Right ventricle myocardium inferior (tissue), 1 donor: ENCODE results near the gene DHRS13. TPM values are rescaled to one million over a fixed set of nuclear protein-coding genes. Genes with fewer than 3 reads are reported as not detected.

Source experiments
- ATAC-seq: fragments of 200-7000 bp; cut with Tn5 transposase; one replicate; pipeline ENCODE4 v1.9.1; 2020; ENCODE audit warnings: mild to moderate bottlenecking, moderate library complexity
- DNase-seq: peaks from one replicate; pipeline ENCODE4 v3.0.0; 2021; ENCODE audit errors: missing footprints
- intact Hi-C: fragments of 100-400 bp; cut with DNase I; formaldehyde crosslinking; loops from one replicate; pipeline ENCODE4 v1.11.0; 2022
- long read RNA-seq: library from polyadenylated mRNA; unstranded; transcript quantifications from one replicate; pipeline ENCODE4 v2.0.0, GENCODE V29; 2021
- total RNA-seq: library from RNA; stranded (reverse); fragmentation: NEBNext Ultra II Directional; extraction: Animal tissue kit (Norgen Biotek cat#: 25700); gene quantifications from one replicate; pipeline ENCODE4 v1.2.1, GENCODE V29; 2021
- donor health status: DM: no; HTN: yes; CAD: no; lungs with severe emphysema.

The DHRS13 gene
- total RNA-seq, result 3.0 TPM
- long read RNA-seq, partial matches to known transcripts, result 0 of 4 reads
- long read RNA-seq, other reads (novel, unspliced or antisense), result 0 of 4 reads

- intact Hi-C loops, result loop anchor here (5.0 kb wide), 1 partner anchor 176 kb away; the partner anchor contains the start of genes NEK8 and TLCD1
- DNase-seq, result peak; percentile 96
- peak; percentile 90 for ATAC-seq
Measured at GRCh38 chr17:28902819-28903545, at the start of gene DHRS13. DHRS13 (minus strand) TSS chr17:28903079; CDS start chr17:28902944, 135 bp downstream.

GRCh38 chr17:28951991-28952975, 49.4 kb upstream of the DHRS13 start:
- DNase-seq, result peak; percentile 97
- intact Hi-C loops, result loop anchor here (2.0 to 5.0 kb wide), 3 partner anchors 223 to 615 kb away; partner anchors contain the start of genes BLTP2, IFT20, NEK8 and TNFAIP1
- ATAC-seq, result peak; percentile 88

- ATAC-seq (peak; percentile 90), DNase-seq (peak; percentile 100)
- intact Hi-C loops, result loop anchor here (5.0 kb wide), 2 partner anchors 304 to 614 kb away; partner anchors contain the start of genes BLTP2, IFT20 and TNFAIP1
Measured at GRCh38 chr17:28951428-28951990, 48.6 kb upstream of the DHRS13 start, which contains the start of gene PHF12. PHF12 (minus strand) TSS chr17:28951518; CDS start chr17:28950960, 558 bp downstream.

- no peak for DNase-seq
- intact Hi-C loops, result loop anchor here (5.0 kb wide), 2 partner anchors 304 to 614 kb away; partner anchors contain the start of genes BLTP2, IFT20 and TNFAIP1
- ATAC-seq, result peak; percentile 0
Measured at GRCh38 chr17:28950752-28951427, 48.0 kb upstream of the DHRS13 start.

GRCh38 chr17:28950017-28950751, 47.3 kb upstream of the DHRS13 start:
- intact Hi-C loops, result loop anchor here (5.0 kb wide), 2 partner anchors 303 to 613 kb away; partner anchors contain the start of genes BLTP2, IFT20 and TNFAIP1
- ATAC-seq (no peak), DNase-seq (peak; percentile 83)

- intact Hi-C loops, result loop anchor here (5.0 kb wide), 3 partner anchors 52 to 612 kb away; partner anchors contain the start of genes BLTP2, FLOT2, IFT20 and TNFAIP1
- DNase-seq (peak; percentile 89), ATAC-seq (no peak)
Measured at GRCh38 chr17:28949185-28950016, 46.5 kb upstream of the DHRS13 start.

GRCh38 chr17:28948873-28949184, 46.0 kb upstream of the DHRS13 start:
- intact Hi-C loops, result loop anchor here (5.0 kb wide), 1 partner anchor 52 kb away; the partner anchor contains the start of gene FLOT2
- ATAC-seq (no peak), DNase-seq (no peak)

GRCh38 chr17:28948342-28948741, 45.5 kb upstream of the DHRS13 start:
- intact Hi-C loops, result loop anchor here (5.0 kb wide), 1 partner anchor 51 kb away; the partner anchor contains the start of gene FLOT2
- DNase-seq (no peak), ATAC-seq (no peak)

GRCh38 chr17:28947639-28948038, 44.8 kb upstream of the DHRS13 start:
- ATAC-seq, result no peak
- intact Hi-C loops, result loop anchor here (5.0 kb wide), 1 partner anchor 50 kb away; the partner anchor contains the start of gene FLOT2

GRCh38 chr17:28946239-28946638, 43.4 kb upstream of the DHRS13 start:
- no peak for ATAC-seq

More at GRCh38 chr17:28947639-28948038, 44.8 kb upstream of the DHRS13 start:
- DNase-seq, result no peak

GRCh38 chr17:28944862-28945741, 42.2 kb upstream of the DHRS13 start:
- intact Hi-C loops, result loop anchor here (5.0 kb wide), 1 partner anchor 48 kb away; the partner anchor contains the start of gene FLOT2
- no peak for ATAC-seq

More at GRCh38 chr17:28946239-28946638, 43.4 kb upstream of the DHRS13 start:
- no peak for DNase-seq
- intact Hi-C loops, result loop anchor here (5.0 kb wide), 1 partner anchor 49 kb away; the partner anchor contains the start of gene FLOT2

GRCh38 chr17:28944343-28944742, 41.5 kb upstream of the DHRS13 start:
- no peak for DNase-seq
- intact Hi-C loops, result no loop called here
- ATAC-seq, result no peak

More at GRCh38 chr17:28944862-28945741, 42.2 kb upstream of the DHRS13 start:
- no peak for DNase-seq

- ATAC-seq (no peak), DNase-seq (no peak)
- intact Hi-C loops, result no loop called here
Measured at GRCh38 chr17:28942925-28943324, 40.0 kb upstream of the DHRS13 start.

GRCh38 chr17:28941251-28941650, 38.4 kb upstream of the DHRS13 start:
- intact Hi-C loops, result no loop called here
- ATAC-seq (no peak), DNase-seq (no peak)

- DNase-seq, result no peak
- ATAC-seq, result peak; percentile 84
- intact Hi-C loops, result no loop called here
Measured at GRCh38 chr17:28940675-28941074, 37.8 kb upstream of the DHRS13 start.
